GM23248 (cell line): ENCODE results near the gene DHRS7C.

Experiments used
- EZH2 ChIP-seq: fragments of 200-600 bp; sonication (generic); IDR thresholded peaks from 2 replicates; pipeline ENCODE4 v1.6.1; 2018; ENCODE audit warnings: antibody characterized with exemption, mild to moderate bottlenecking; ENCODE audit not compliant: insufficient read depth, poor library complexity, severe bottlenecking
- EZH2phosphoT487 ChIP-seq: fragments of 200-600 bp; sonication (generic); IDR thresholded peaks from 2 replicates; pipeline ENCODE4 v1.6.1; 2018; ENCODE audit warnings: antibody characterized with exemption, moderate library complexity, mild to moderate bottlenecking, low read depth; ENCODE audit not compliant: insufficient read depth

DNA sequence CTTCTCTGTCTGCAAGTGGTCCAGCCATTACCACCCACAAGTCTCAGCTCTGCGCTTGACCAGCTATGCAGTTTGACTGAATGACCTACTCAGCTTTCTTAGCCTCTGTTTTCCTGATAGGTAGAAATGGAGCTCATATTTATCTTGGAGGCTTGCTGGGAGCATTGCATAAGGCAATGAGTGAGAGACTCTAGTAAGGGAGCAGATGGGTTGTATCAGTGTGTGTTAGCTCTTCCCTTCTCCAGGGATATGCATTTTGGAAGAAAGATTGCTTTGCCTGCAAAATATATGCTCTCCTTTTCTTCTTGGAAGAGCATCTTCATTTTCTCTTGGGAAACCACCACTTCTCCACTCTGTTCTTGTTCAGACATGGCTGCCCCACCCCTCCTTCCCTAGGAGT, 26.1 kb downstream of the DHRS7C start:
- no peak for TF ChIP-seq EZH2phosphoT487
- no peak for TF ChIP-seq EZH2
